Epithelial cell of proximal tubule (primary cell): Measurements from ENCODE around the gene CFTR. TPM values are rescaled to one million over a fixed set of nuclear protein-coding genes. Genes with fewer than 3 reads are reported as not detected.

Source experiments
- DNase-seq: peaks from one replicate; pipeline ENCODE4 v3.0.0-alpha.2; 2011; ENCODE audit warnings: low read depth
- H3K4me3 ChIP-seq: 2 replicates; pipeline ENCODE4 v1.5.1; 2011; ENCODE audit warnings: low read depth, mild to moderate bottlenecking, low read length
- CTCF ChIP-seq: conservative IDR thresholded peaks from 2 replicates; pipeline ENCODE4 v1.5.1; 2012; ENCODE audit warnings: low read depth, mild to moderate bottlenecking, low read length
- total RNA-seq: library from RNA; depleted of rRNA; stranded (reverse); fragments of >200 nt; gene quantifications from 2 replicates; pipeline ENCODE4 v1.2.3, GENCODE V29; 2015

CFTR gene
- total RNA-seq, 1 donor from 2014 or later, result 0.98 TPM

GRCh38 chr7:117559391-117559790, 79.6 kb downstream of the CFTR start:
- no peak for TF ChIP-seq CTCF
- no peak for DNase-seq

GRCh38 chr7:117560030-117560429, 80.2 kb downstream of the CFTR start:
- no peak overlapping the region for H3K4me3 ChIP-seq
- no peak for DNase-seq
- no peak for TF ChIP-seq CTCF

More at GRCh38 chr7:117559391-117559790, 79.6 kb downstream of the CFTR start:
- H3K4me3 ChIP-seq, result no peak overlapping the region

GRCh38 chr7:117562759-117563158, 82.9 kb downstream of the CFTR start:
- DNase-seq, result no peak
- TF ChIP-seq CTCF, result no peak
- H3K4me3 ChIP-seq, result no peak overlapping the region

GRCh38 chr7:117564080-117564479, 84.3 kb downstream of the CFTR start:
- H3K4me3 ChIP-seq, result no peak overlapping the region
- DNase-seq, result no peak
- no peak for TF ChIP-seq CTCF

- H3K4me3 ChIP-seq, result no peak overlapping the region
- no peak for DNase-seq
- no peak for TF ChIP-seq CTCF
Observed at GRCh38 chr7:117564627-117565026, 84.8 kb downstream of the CFTR start.

- TF ChIP-seq CTCF, result no peak
- no peak overlapping the region for H3K4me3 ChIP-seq
- no peak for DNase-seq
Observed at GRCh38 chr7:117565226-117565625, 85.4 kb downstream of the CFTR start.

GRCh38 chr7:117567781-117568180, 88.0 kb downstream of the CFTR start:
- no peak overlapping the region for H3K4me3 ChIP-seq
- DNase-seq, result no peak
- TF ChIP-seq CTCF, result no peak
